ENCODE results near the gene SOX6. TPM values are rescaled to one million over a fixed set of nuclear protein-coding genes. Genes with fewer than 3 reads are reported as not detected.

The SOX6 gene
- total and polyA plus RNA-seq, 5 experiments from 2014 or later, result 0.26 TPM; not detected in 4

GRCh38 chr11:16223558-16223957, 132.8 kb downstream of the SOX6 start:
- Mint-ChIP-seq H3K27me3 (no peaks in the 10 kb centered on the region), H3K4me3 (no peak overlapping the region), H3K9me3 (peaks cover 0 to 17% (median 0%) of the 10 kb centered on the region in 9 donors), H3K4me1 (no peaks in the 10 kb centered on the region), H3K27ac (no peak overlapping the region), H3K36me3 (no peaks in the 10 kb centered on the region)
- ATAC-seq (no peak), DNase-seq (no peak)
- POLR2A ChIA-PET, result no interaction called here

DNA sequence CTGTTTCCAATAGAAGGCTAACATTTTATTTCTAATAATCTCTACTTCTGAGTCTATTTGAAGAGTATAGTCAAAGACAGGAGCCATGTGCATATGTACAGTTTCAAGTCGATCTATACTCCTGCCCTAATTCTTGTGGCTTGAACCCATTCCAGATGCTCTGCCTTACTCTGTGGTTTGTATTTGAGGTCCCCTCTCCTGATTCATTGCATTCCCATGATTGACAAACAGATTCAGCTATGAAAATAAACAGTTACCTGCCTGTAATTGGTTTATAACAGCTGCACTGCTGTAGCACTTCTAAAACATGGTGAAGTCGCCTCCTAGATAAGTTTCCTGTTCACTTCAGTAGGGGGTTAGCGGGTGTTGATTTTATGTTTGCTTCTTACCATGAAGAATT, 138.7 kb downstream of the SOX6 start:
- Mint-ChIP-seq H3K27ac (no peak overlapping the region), H3K27me3 (no peaks in the 10 kb centered on the region), H3K4me3 (no peak overlapping the region), H3K4me1 (no peaks in the 10 kb centered on the region), H3K36me3 (no peaks in the 10 kb centered on the region), H3K9me3 (peaks cover 0 to 3% (median 2%) of the 10 kb centered on the region in 9 donors)
- ATAC-seq (no peak), DNase-seq (no peak)
- POLR2A ChIA-PET, result no interaction called here

- Mint-ChIP-seq H3K4me1 (no peaks in the 10 kb centered on the region), H3K27ac (no peak overlapping the region), H3K27me3 (no peaks in the 10 kb centered on the region), H3K4me3 (no peak overlapping the region), H3K9me3 (peaks cover 0 to 3% (median 1%) of the 10 kb centered on the region in 9 donors), H3K36me3 (no peaks in the 10 kb centered on the region)
- no peak for DNase-seq
- no peak for ATAC-seq
- POLR2A ChIA-PET, result no interaction called here
Observed at GRCh38 chr11:16216831-16217230, 139.5 kb downstream of the SOX6 start.

- H3K4me3 Mint-ChIP-seq, result no peak overlapping the region
- no peak overlapping the region for H3K27ac Mint-ChIP-seq
- no peaks in the 10 kb centered on the region for H3K36me3 Mint-ChIP-seq
- POLR2A ChIA-PET, result no interaction called here
- H3K27me3 Mint-ChIP-seq, result no peaks in the 10 kb centered on the region
- ATAC-seq, result no peak
- DNase-seq, result no peak
- H3K9me3 Mint-ChIP-seq, result peaks cover 0 to 10% (median 0%) of the 10 kb centered on the region in 9 donors
- no peaks in the 10 kb centered on the region for H3K4me1 Mint-ChIP-seq
Observed at GRCh38 chr11:16215352-16215751, 141.0 kb downstream of the SOX6 start.

DNA sequence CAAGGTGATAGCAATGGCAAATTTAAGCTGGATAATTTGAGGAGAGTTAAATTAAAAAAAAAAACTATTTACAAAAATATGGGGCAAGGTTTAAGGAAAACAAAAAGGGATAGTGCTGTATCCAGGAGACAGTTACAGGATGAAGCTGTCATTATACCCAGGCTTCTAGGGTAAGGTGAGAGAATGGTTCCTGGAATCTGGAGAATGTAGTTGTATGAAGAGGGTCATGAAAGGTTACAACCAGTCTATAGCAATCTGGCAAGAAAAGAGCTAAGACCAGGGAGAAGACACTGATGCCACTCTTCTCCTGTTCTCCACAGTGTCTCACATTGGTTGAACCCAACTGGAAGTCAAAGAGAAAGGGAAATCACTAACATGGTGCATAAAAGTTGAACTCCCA, 144.9 kb downstream of the SOX6 start:
- no peaks in the 10 kb centered on the region for H3K4me1 Mint-ChIP-seq
- ATAC-seq (no peak), DNase-seq (no peak)
- H3K9me3 Mint-ChIP-seq, result peaks cover 0 to 10% (median 0%) of the 10 kb centered on the region in 9 donors
- POLR2A ChIA-PET, result no interaction called here
- H3K27me3 Mint-ChIP-seq, result no peaks in the 10 kb centered on the region
- no peaks in the 10 kb centered on the region for H3K36me3 Mint-ChIP-seq
- H3K27ac Mint-ChIP-seq, result no peak overlapping the region
- H3K4me3 Mint-ChIP-seq, result no peak overlapping the region

DNA sequence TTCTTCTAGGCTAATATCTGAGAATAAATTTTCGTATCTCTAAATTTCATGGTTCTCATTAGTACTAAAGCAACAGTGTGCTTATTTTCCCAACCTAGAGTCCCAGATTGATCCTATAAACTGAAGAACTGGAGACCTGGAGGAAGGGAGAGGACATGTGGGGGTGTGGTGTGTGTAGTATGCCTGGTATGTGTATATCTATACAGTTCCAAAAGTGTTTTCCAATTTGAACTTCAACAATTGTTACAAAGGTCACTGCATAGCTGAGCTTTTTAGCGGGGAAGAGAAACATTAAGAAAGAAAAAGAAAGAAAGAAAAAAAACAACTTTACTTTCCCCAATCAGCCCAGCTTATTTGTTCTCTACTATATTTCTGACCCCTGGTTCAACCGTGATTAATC, 152.1 kb downstream of the SOX6 start:
- POLR2A ChIA-PET, result no interaction called here

DNA sequence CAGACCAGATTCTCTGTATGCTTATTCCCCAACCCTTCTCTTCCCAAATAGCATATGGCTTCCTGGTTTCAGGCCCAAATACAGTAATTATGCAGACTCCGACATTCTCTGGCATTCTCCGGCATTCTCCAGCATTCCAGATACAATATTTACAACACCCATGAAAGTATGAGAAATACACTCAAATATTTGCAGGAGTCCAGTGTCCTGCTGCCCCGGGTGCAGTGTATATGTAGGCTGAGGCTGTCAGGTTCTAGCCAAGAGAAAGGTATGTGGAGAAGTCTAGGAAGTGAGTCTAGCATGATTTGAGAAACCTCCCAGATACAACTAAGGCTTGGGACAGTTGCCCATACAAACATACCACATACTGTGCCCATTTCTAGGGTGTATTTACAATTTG, 160.7 kb downstream of the SOX6 start:
- POLR2A ChIA-PET, result no interaction called here
- H3K27ac Mint-ChIP-seq, result no peak overlapping the region
- H3K4me1 Mint-ChIP-seq, result no peaks in the 10 kb centered on the region
- no peak for DNase-seq
- ATAC-seq, result no peak
- no peaks in the 10 kb centered on the region for H3K36me3 Mint-ChIP-seq
- H3K27me3 Mint-ChIP-seq, result no peaks in the 10 kb centered on the region
- no peak overlapping the region for H3K4me3 Mint-ChIP-seq
- peaks cover 0 to 14% (median 2%) of the 10 kb centered on the region in 9 donors for H3K9me3 Mint-ChIP-seq

More for the DNA sequence above, 152.1 kb downstream of the SOX6 start:
- no peak for ATAC-seq
- Mint-ChIP-seq H3K4me3 (no peak overlapping the region), H3K4me1 (no peaks in the 10 kb centered on the region), H3K36me3 (no peaks in the 10 kb centered on the region), H3K27ac (no peak overlapping the region), H3K27me3 (no peaks in the 10 kb centered on the region), H3K9me3 (peaks cover 0 to 7% (median 0%) of the 10 kb centered on the region in 9 donors)
- no peak for DNase-seq

GRCh38 chr11:16194566-16194965, 161.8 kb downstream of the SOX6 start:
- peaks cover 0 to 14% (median 0%) of the 10 kb centered on the region in 9 donors for H3K9me3 Mint-ChIP-seq
- no peak overlapping the region for H3K4me3 Mint-ChIP-seq
- DNase-seq (no peak), ATAC-seq (no peak)
- H3K27ac Mint-ChIP-seq, result no peak overlapping the region
- H3K4me1 Mint-ChIP-seq, result no peaks in the 10 kb centered on the region
- POLR2A ChIA-PET, result no interaction called here
- H3K27me3 Mint-ChIP-seq, result no peaks in the 10 kb centered on the region
- no peaks in the 10 kb centered on the region for H3K36me3 Mint-ChIP-seq

DNA sequence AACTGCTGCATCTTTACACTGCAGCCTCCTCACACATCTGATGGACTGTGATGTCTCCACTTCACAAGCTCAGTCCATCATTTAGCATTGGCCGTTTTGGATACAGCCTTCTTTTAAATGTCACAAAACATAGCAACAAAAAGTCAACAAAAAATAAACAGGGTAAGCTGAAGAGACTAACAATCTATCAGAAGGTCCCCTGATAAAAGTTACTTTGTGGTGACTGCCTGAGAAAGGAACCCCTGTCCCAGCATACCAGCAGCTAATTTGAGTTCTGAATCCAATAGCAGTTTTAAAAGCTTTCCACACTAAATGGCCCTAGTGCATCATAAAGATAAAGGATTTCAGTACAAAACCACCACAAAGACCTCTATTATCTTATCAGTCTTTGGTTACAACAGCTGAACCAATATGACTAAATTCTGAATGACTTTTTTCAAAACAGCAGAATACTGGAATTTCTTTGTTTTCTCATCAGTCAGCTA, 162.4 kb downstream of the SOX6 start:
- DNase-seq (no peak), ATAC-seq (no peak)
- no peak overlapping the region for H3K27ac Mint-ChIP-seq
- H3K4me3 Mint-ChIP-seq, result no peak overlapping the region
- POLR2A ChIA-PET, result no interaction called here
- H3K36me3 Mint-ChIP-seq, result no peaks in the 10 kb centered on the region
- H3K9me3 Mint-ChIP-seq, result peaks cover 0 to 14% (median 0%) of the 10 kb centered on the region in 9 donors
- H3K4me1 Mint-ChIP-seq, result no peaks in the 10 kb centered on the region
- no peaks in the 10 kb centered on the region for H3K27me3 Mint-ChIP-seq

GRCh38 chr11:16191868-16192240, 164.5 kb downstream of the SOX6 start:
- DNase-seq (no peak), ATAC-seq (no peak)
- Mint-ChIP-seq H3K4me1 (no peaks in the 10 kb centered on the region), H3K27ac (no peak overlapping the region), H3K4me3 (no peak overlapping the region), H3K27me3 (no peaks in the 10 kb centered on the region), H3K36me3 (no peaks in the 10 kb centered on the region), H3K9me3 (peaks cover 0 to 10% (median 0%) of the 10 kb centered on the region in 9 donors)
- POLR2A ChIA-PET, result no interaction called here

- Mint-ChIP-seq H3K9me3 (peaks cover 0 to 11% (median 0%) of the 10 kb centered on the region in 9 donors), H3K27ac (no peak overlapping the region), H3K36me3 (no peaks in the 10 kb centered on the region), H3K4me1 (no peaks in the 10 kb centered on the region), H3K4me3 (no peak overlapping the region), H3K27me3 (no peaks in the 10 kb centered on the region)
- POLR2A ChIA-PET, result no interaction called here
- no peak for ATAC-seq
- DNase-seq, result no peak
Observed at GRCh38 chr11:16191212-16191867, 165.0 kb downstream of the SOX6 start.

- H3K9me3 Mint-ChIP-seq, result peaks cover 0 to 11% (median under 1%) of the 10 kb centered on the region in 9 donors
- POLR2A ChIA-PET, result no interaction called here
- no peak overlapping the region for H3K4me3 Mint-ChIP-seq
- no peaks in the 10 kb centered on the region for H3K36me3 Mint-ChIP-seq
- H3K4me1 Mint-ChIP-seq, result no peaks in the 10 kb centered on the region
- ATAC-seq (no peak), DNase-seq (no peak)
- H3K27me3 Mint-ChIP-seq, result no peaks in the 10 kb centered on the region
- no peak overlapping the region for H3K27ac Mint-ChIP-seq
Observed at GRCh38 chr11:16186680-16187079, 169.7 kb downstream of the SOX6 start.

DNA sequence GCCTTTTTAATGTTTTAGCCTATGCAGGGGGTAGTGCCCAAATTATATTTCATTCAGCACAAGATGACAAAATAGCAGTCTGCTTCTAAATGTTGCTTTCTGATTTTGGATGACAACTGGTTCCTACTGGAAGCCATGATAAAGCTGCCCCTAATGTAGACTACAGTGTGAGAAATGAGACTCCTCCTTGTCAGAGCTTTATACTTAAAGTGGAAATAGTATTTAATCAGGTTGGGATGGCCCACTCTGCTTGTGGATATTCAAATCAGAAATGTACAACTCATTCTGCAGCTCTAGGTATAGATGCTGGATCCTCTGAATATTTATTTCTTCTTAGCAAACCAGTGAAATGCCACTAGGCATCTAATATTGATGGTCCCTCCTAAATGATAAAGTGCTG, 171.3 kb downstream of the SOX6 start:
- peaks cover 0 to 11% (median 0%) of the 10 kb centered on the region in 9 donors for H3K9me3 Mint-ChIP-seq
- H3K36me3 Mint-ChIP-seq, result no peaks in the 10 kb centered on the region
- no peaks in the 10 kb centered on the region for H3K27me3 Mint-ChIP-seq
- H3K27ac Mint-ChIP-seq, result no peak overlapping the region
- POLR2A ChIA-PET, result no interaction called here
- DNase-seq, result no peak
- ATAC-seq, result no peak
- H3K4me1 Mint-ChIP-seq, result no peaks in the 10 kb centered on the region
- H3K4me3 Mint-ChIP-seq, result no peak overlapping the region

GRCh38 chr11:16184588-16184987, 171.8 kb downstream of the SOX6 start:
- ATAC-seq (no peak), DNase-seq (no peak)
- Mint-ChIP-seq H3K27me3 (no peaks in the 10 kb centered on the region), H3K36me3 (no peaks in the 10 kb centered on the region), H3K9me3 (peaks cover 0 to 11% (median 0%) of the 10 kb centered on the region in 9 donors), H3K27ac (no peak overlapping the region), H3K4me1 (no peaks in the 10 kb centered on the region), H3K4me3 (no peak overlapping the region)
- POLR2A ChIA-PET, result no interaction called here

All from naive thymus-derived CD8-positive, alpha-beta T cell (primary cell).